HepG2 (cell line): ENCODE measurements around the gene CRYM. TPM values are rescaled to one million over a fixed set of nuclear protein-coding genes. Genes with fewer than 3 reads are reported as not detected.

Experiments
- DR1 ChIP-seq: sonication (generic); formaldehyde crosslinking; IDR thresholded peaks from 2 replicates; pipeline ENCODE4 v1.8.0; 2021; ENCODE audit warnings: mild to moderate bottlenecking, missing genetic modification reagents, inconsistent platforms
- ELF1 ChIP-seq: sonication (generic); formaldehyde crosslinking; IDR thresholded peaks from 2 replicates; pipeline ENCODE4 v1.4.0; 2020; ENCODE audit warnings: missing genetic modification reagents
- GATAD2A ChIP-seq: IDR thresholded peaks from 2 replicates; pipeline ENCODE4 v1.6.1; 2016
- KMT2B ChIP-seq: IDR thresholded peaks from 2 replicates; pipeline ENCODE4 v1.6.1; 2016; ENCODE audit warnings: missing genetic modification reagents, missing compliant biosample characterization
- MYC ChIP-seq: sonication (generic); formaldehyde crosslinking; IDR thresholded peaks from 2 replicates; pipeline ENCODE4 v1.9.0; 2021; ENCODE audit warnings: missing genetic modification reagents, borderline replicate concordance
- SAFB2 ChIP-seq: sonication (generic); formaldehyde crosslinking; IDR thresholded peaks from 2 replicates; pipeline ENCODE4 v1.5.1; 2020; ENCODE audit warnings: missing genetic modification reagents, low read depth, mild to moderate bottlenecking, borderline replicate concordance
- TOE1 ChIP-seq: sonication (generic); formaldehyde crosslinking; IDR thresholded peaks from 2 replicates; pipeline ENCODE4 v1.4.0; 2020; ENCODE audit warnings: mild to moderate bottlenecking, missing genetic modification reagents
- ZC3H4 ChIP-seq: sonication (generic); formaldehyde crosslinking; IDR thresholded peaks from 2 replicates; pipeline ENCODE4 v1.4.0; 2020; ENCODE audit warnings: missing genetic modification reagents, borderline replicate concordance
- ZFAT ChIP-seq: sonication (generic); formaldehyde crosslinking; conservative IDR thresholded peaks from 2 replicates; pipeline ENCODE4 v1.8.1; 2023; ENCODE audit warnings: missing genetic modification reagents, inconsistent platforms
- ZFP36 ChIP-seq: fragments of 150-350 bp; IDR thresholded peaks from 2 replicates; pipeline ENCODE4 v1.6.1; 2018; ENCODE audit warnings: borderline replicate concordance, low read length, low read depth; ENCODE audit not compliant: partially characterized antibody
- ZNF232 ChIP-seq: sonication (generic); formaldehyde crosslinking; IDR thresholded peaks from 2 replicates; pipeline ENCODE4 v1.4.0; 2020; ENCODE audit warnings: missing genetic modification reagents, borderline replicate concordance
- ZNF24 ChIP-seq: fragments of 450-650 bp; IDR thresholded peaks from 2 replicates; pipeline ENCODE4 v1.6.1; 2017; ENCODE audit warnings: antibody characterized with exemption, mild to moderate bottlenecking
- ZNF777 ChIP-seq: sonication (generic); formaldehyde crosslinking; IDR thresholded peaks from 2 replicates; pipeline ENCODE4 v1.4.0; 2020; ENCODE audit warnings: missing genetic modification reagents
- polyA plus RNA-seq, 8 experiments: library from polyadenylated mRNA; depleted of rRNA in 3 of 8; stranded (reverse) in 7 of 8; unstranded in 1 of 8; fragments of >200 nt; fragmentation: Illumina TruSeq in 4 of 8; extraction: Trizol in 4 of 8; gene quantifications; 2 replicates each; pipeline versions ENCODE4 v1.2.1 to v1.2.3, GENCODE V29; 2011 to 2016; ENCODE audit warnings: low read depth in 4 of 8, missing spikeins in 1 of 8, mixed read lengths in 1 of 8; ENCODE audit not compliant: insufficient read depth in 1 of 8
- total RNA-seq, 5 experiments: library from RNA; depleted of rRNA; stranded (reverse); fragments of >200 nt; fragmentation: Illumina TruSeq; extraction: Trizol; gene quantifications; 2 replicates each; pipeline ENCODE4 v1.2.3, GENCODE V29; 2016; ENCODE audit warnings: low read depth in 1 of 5
- TF ChIP-seq, protein P1 (sequence below): fragments of 450-650 bp; IDR thresholded peaks from 2 replicates; pipeline ENCODE4 v1.6.1; 2016
- TF ChIP-seq, protein P2 (sequence below): sonication (generic); formaldehyde crosslinking; IDR thresholded peaks from 2 replicates; pipeline ENCODE4 v1.4.0; 2020; ENCODE audit warnings: missing genetic modification reagents, borderline replicate concordance
- TF ChIP-seq, protein P3 (sequence below): sonication (generic); formaldehyde crosslinking; IDR thresholded peaks from 2 replicates; pipeline ENCODE4 v1.4.0; 2020; ENCODE audit warnings: mild to moderate bottlenecking, missing genetic modification reagents, borderline replicate concordance
- TF ChIP-seq, protein P4 (sequence below): sonication (generic); formaldehyde crosslinking; IDR thresholded peaks from 2 replicates; pipeline ENCODE4 v1.5.1; 2020; ENCODE audit warnings: mild to moderate bottlenecking, missing genetic modification reagents, borderline replicate concordance

The CRYM gene
- total and polyA plus RNA-seq, 2 of the 13 experiments (the other 11 are each of a cell fraction or from before 2014, with no cell fraction given), result 1.9 to 2.2 TPM

DNA sequence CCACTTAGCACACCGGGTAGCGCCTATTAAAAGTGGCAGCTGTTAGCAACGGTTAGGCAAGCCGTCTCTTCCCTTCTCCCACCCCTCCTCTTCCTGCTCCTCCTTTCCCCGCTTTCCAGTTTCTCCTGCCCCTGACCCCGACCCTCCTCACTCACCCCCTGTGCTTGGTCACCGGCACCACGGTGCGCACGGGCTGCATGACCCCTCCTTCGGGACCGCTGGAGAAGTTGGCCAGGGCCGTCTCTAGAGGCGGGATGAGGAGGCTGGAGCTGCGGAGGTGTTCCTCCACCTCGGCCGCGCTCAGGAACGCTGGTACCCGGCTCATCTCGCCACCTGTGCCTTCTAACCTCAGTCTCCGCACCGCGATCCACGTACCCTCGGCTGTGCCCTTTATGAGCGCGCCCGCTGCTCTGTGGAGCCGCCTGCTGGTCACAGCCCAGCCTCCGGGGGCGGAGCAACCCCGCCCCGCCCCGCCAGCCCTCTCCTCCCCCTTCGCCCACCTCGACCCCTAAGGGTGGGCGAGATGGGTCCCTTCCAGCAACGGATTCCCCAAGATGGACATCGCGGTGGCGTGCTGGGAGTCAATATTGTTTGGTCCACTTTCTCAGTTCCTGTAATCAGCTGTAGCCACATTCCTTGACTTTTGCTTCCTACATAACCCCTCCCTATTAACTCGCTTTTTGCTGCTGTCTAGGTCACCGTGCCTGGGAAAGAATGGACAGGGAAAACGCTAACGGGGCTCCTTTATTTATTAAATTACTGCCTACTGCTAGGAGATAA is at the start of gene CRYM (continued):
- TF ChIP-seq ZC3H4 (CRISPR knock-in tag), result no peak
- no peak; the same call in 1 of the 2 replicates for TF ChIP-seq ELF1 (CRISPR knock-in tag)
- TF ChIP-seq MYC (CRISPR knock-in tag), result peak; percentile 85
- no peak for TF ChIP-seq ZFP36
- TF ChIP-seq ZNF24, result no peak
- TF ChIP-seq SAFB2 (CRISPR knock-in tag), result peak; percentile 85; the same call in 1 of the 2 replicates
- TF ChIP-seq, protein P1, sequence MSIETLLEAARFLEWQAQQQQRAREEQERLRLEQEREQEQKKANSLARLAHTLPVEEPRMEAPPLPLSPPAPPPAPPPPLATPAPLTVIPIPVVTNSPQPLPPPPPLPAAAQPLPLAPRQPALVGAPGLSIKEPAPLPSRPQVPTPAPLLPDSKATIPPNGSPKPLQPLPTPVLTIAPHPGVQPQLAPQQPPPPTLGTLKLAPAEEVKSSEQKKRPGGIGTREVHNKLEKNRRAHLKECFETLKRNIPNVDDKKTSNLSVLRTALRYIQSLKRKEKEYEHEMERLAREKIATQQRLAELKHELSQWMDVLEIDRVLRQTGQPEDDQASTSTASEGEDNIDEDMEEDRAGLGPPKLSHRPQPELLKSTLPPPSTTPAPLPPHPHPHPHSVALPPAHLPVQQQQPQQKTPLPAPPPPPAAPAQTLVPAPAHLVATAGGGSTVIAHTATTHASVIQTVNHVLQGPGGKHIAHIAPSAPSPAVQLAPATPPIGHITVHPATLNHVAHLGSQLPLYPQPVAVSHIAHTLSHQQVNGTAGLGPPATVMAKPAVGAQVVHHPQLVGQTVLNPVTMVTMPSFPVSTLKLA, result no peak
- TF ChIP-seq TOE1, result no peak
- TF ChIP-seq, protein P2, sequence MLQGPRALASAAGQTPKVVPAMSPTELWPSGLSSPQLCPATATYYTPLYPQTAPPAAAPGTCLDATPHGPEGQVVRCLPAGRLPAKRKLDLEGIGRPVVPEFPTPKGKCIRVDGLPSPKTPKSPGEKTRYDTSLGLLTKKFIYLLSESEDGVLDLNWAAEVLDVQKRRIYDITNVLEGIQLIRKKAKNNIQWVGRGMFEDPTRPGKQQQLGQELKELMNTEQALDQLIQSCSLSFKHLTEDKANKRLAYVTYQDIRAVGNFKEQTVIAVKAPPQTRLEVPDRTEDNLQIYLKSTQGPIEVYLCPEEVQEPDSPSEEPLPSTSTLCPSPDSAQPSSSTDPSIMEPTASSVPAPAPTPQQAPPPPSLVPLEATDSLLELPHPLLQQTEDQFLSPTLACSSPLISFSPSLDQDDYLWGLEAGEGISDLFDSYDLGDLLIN (CRISPR knock-in tag), result 0 out of 2 replicates have a peak, but pooled peaks have one; percentile 49
- no peak for TF ChIP-seq ZFAT (CRISPR knock-in tag)
- TF ChIP-seq ZNF232 (CRISPR knock-in tag), result 0 out of 2 replicates have a peak, but pooled peaks have one; percentile 35
- TF ChIP-seq, protein P3, sequence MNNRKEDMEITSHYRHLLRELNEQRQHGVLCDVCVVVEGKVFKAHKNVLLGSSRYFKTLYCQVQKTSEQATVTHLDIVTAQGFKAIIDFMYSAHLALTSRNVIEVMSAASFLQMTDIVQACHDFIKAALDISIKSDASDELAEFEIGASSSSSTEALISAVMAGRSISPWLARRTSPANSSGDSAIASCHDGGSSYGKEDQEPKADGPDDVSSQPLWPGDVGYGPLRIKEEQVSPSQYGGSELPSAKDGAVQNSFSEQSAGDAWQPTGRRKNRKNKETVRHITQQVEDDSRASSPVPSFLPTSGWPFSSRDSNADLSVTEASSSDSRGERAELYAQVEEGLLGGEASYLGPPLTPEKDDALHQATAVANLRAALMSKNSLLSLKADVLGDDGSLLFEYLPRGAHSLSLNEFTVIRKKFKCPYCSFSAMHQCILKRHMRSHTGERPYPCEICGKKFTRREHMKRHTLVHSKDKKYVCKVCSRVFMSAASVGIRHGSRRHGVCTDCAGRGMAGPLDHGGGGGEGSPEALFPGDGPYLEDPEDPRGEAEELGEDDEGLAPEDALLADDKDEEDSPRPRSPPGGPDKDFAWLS (CRISPR knock-in tag), result no peak
- peak; percentile 70 for TF ChIP-seq ZNF777 (CRISPR knock-in tag)
- no peak for TF ChIP-seq KMT2B (CRISPR knock-in tag)
- TF ChIP-seq DR1 (CRISPR knock-in tag), result no peak
- TF ChIP-seq GATAD2A (CRISPR knock-in tag), result peak; percentile 65; the same call in 1 of the 2 replicates
- TF ChIP-seq, protein P4, sequence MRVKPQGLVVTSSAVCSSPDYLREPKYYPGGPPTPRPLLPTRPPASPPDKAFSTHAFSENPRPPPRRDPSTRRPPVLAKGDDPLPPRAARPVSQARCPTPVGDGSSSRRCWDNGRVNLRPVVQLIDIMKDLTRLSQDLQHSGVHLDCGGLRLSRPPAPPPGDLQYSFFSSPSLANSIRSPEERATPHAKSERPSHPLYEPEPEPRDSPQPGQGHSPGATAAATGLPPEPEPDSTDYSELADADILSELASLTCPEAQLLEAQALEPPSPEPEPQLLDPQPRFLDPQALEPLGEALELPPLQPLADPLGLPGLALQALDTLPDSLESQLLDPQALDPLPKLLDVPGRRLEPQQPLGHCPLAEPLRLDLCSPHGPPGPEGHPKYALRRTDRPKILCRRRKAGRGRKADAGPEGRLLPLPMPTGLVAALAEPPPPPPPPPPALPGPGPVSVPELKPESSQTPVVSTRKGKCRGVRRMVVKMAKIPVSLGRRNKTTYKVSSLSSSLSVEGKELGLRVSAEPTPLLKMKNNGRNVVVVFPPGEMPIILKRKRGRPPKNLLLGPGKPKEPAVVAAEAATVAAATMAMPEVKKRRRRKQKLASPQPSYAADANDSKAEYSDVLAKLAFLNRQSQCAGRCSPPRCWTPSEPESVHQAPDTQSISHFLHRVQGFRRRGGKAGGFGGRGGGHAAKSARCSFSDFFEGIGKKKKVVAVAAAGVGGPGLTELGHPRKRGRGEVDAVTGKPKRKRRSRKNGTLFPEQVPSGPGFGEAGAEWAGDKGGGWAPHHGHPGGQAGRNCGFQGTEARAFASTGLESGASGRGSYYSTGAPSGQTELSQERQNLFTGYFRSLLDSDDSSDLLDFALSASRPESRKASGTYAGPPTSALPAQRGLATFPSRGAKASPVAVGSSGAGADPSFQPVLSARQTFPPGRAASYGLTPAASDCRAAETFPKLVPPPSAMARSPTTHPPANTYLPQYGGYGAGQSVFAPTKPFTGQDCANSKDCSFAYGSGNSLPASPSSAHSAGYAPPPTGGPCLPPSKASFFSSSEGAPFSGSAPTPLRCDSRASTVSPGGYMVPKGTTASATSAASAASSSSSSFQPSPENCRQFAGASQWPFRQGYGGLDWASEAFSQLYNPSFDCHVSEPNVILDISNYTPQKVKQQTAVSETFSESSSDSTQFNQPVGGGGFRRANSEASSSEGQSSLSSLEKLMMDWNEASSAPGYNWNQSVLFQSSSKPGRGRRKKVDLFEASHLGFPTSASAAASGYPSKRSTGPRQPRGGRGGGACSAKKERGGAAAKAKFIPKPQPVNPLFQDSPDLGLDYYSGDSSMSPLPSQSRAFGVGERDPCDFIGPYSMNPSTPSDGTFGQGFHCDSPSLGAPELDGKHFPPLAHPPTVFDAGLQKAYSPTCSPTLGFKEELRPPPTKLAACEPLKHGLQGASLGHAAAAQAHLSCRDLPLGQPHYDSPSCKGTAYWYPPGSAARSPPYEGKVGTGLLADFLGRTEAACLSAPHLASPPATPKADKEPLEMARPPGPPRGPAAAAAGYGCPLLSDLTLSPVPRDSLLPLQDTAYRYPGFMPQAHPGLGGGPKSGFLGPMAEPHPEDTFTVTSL (CRISPR knock-in tag), result peak; percentile 59; the same call in 1 of the 2 replicates
